Measurements from ENCODE around the gene LCORL. TPM values are rescaled to one million over a fixed set of nuclear protein-coding genes. Genes with fewer than 3 reads are reported as not detected.

Gene LCORL
- total RNA-seq, 1 experiment from 2014 or later = 18.0 TPM

DNA sequence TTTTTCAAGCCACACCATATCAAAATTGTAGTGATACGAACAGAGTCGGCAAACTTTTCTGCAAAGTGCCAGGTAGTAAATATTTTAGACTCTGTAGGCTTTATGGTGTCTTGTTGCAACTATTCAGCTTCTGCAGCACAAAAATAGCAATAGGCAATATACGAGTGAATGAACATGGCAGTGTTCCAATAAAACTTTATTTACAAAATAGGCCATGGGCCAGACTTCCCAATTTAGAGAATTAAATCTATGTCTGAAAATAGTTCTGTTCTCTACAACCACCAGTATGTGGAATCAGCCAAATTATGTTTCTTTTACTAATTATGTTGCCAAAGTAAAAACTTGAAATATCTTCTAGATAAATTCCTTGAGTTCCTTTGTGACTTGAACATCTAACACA, 154.3 kb downstream of the LCORL start:
- Histone ChIP-seq H3K27me3 (ENCODE audit: insufficient read depth, low read length) (no peaks in the 10 kb centered on the region), H3K36me3 (ENCODE audit: control insufficient read depth in 1 of 2, insufficient read depth in 2 of 2, low read length in 2 of 2) (no peaks in the 10 kb centered on the region), H3K27ac (ENCODE audit: low read depth, low read length) (no peak overlapping the region), H3K4me3 (replicated peaks in 1 of 2; ENCODE audit: low read depth in 1 of 2, low read length in 2 of 2) (no peak overlapping the region), H3K9ac (ENCODE audit: low read length) (no peak overlapping the region), H3K9me3 (ENCODE audit: control insufficient read depth in 1 of 2, insufficient read depth in 1 of 2, low read depth in 1 of 2, low read length in 2 of 2) (no peaks in the 10 kb centered on the region), H2AFZ (ENCODE audit: low read depth, low read length, poor library complexity, severe bottlenecking) (no peak overlapping the region), H3K79me2 (ENCODE audit: insufficient read depth, low read length) (no peaks in the 10 kb centered on the region), H3K9me2 (ENCODE audit: insufficient read depth) (no peaks in the 10 kb centered on the region), H4K20me1 (ENCODE audit: insufficient read depth) (no peaks in the 10 kb centered on the region), H3K4me2 (ENCODE audit: low read length) (no peak overlapping the region), H3K4me1 (ENCODE audit: control insufficient read depth in 1 of 2, insufficient read depth in 2 of 2, low read length in 2 of 2) (no peaks in the 10 kb centered on the region)
- ATAC-seq (no peak), DNase-seq (ENCODE audit: low read depth, low spot score) (no peak)
- CTCF ChIA-PET = no interaction called here
- intact Hi-C loops (cut with micrococcal nuclease) = no loop called here
- no TSS peak for BruUV-seq (replicated peaks)
- POLR2A ChIA-PET = no interaction called here
- TF ChIP-seq SRF (IDR thresholded peaks at IDR 0.05; ENCODE audit: low read depth) (no peak), YY1 (IDR thresholded peaks at IDR 0.05; ENCODE audit: extremely low read depth, insufficient replicate concordance, low read depth, low read length) (no peak), ZFX (IDR thresholded peaks at IDR 0.05) (no peak), EGR1 (IDR thresholded peaks at IDR 0.05; ENCODE audit: low read depth) (no peak), ELF1 (IDR thresholded peaks at IDR 0.05; ENCODE audit: borderline replicate concordance, low read depth) (no peak), POLR2AphosphoS5 (IDR thresholded peaks at IDR 0.05; ENCODE audit: low read depth, low read length) (no peak), JUND (IDR thresholded peaks at IDR 0.05) (no peak)
- TF ChIP-seq, protein P1, sequence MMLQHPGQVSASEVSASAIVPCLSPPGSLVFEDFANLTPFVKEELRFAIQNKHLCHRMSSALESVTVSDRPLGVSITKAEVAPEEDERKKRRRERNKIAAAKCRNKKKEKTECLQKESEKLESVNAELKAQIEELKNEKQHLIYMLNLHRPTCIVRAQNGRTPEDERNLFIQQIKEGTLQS (IDR thresholded peaks at IDR 0.05) = no peak
- TF ChIP-seq, protein P2, sequence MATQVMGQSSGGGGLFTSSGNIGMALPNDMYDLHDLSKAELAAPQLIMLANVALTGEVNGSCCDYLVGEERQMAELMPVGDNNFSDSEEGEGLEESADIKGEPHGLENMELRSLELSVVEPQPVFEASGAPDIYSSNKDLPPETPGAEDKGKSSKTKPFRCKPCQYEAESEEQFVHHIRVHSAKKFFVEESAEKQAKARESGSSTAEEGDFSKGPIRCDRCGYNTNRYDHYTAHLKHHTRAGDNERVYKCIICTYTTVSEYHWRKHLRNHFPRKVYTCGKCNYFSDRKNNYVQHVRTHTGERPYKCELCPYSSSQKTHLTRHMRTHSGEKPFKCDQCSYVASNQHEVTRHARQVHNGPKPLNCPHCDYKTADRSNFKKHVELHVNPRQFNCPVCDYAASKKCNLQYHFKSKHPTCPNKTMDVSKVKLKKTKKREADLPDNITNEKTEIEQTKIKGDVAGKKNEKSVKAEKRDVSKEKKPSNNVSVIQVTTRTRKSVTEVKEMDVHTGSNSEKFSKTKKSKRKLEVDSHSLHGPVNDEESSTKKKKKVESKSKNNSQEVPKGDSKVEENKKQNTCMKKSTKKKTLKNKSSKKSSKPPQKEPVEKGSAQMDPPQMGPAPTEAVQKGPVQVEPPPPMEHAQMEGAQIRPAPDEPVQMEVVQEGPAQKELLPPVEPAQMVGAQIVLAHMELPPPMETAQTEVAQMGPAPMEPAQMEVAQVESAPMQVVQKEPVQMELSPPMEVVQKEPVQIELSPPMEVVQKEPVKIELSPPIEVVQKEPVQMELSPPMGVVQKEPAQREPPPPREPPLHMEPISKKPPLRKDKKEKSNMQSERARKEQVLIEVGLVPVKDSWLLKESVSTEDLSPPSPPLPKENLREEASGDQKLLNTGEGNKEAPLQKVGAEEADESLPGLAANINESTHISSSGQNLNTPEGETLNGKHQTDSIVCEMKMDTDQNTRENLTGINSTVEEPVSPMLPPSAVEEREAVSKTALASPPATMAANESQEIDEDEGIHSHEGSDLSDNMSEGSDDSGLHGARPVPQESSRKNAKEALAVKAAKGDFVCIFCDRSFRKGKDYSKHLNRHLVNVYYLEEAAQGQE (IDR thresholded peaks at IDR 0.05; ENCODE audit: low read depth) = no peak
- RAD21 ChIA-PET (ENCODE audit: low non-redundant PET in 1 of 2, low total read pairs in 2 of 2, uncharacterized antibody in 2 of 2, unreplicated experiment in 2 of 2) = no interaction called here

All from HCT116 (cell line).